ENCODE results near the gene NKD1. TPM values are rescaled to one million over a fixed set of nuclear protein-coding genes. Genes with fewer than 3 reads are reported as not detected.

NKD1 gene
- total and polyA plus RNA-seq, 2 of the 8 experiments (the other 6 are each of a cell fraction or from before 2014, with no cell fraction given) = 0.70 to 4.5 TPM

DNA sequence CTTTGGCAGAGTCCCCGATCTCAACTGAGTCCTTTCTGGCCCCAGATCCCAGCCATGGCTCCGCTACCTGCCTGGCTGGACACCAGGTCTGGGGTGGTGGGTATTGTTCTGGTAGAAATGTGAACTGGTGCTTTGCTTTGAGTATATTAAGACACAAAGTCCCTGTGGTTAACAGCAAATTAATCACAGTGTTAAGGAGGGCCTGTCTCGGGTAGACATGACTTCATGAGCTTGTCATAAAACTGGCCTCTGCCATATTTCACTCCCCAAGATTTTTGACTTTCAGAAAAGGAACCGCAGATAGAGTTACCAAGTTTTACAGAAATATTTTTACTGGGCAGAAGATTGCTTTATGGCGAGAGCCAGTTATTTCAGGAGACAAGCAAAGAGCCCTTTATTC, 19.5 kb downstream of the NKD1 start:
- FAIRE-seq (no peak), DNase-seq (ENCODE audit: low read depth in 1 of 2, low spot score in 2 of 2) (no peak)
- Histone ChIP-seq H3K56ac (replicated peaks; ENCODE audit: insufficient read length, low read depth, low read length) (no peak overlapping the region), H3K9me3 (ENCODE audit: insufficient read depth in 2 of 2, low read depth in 1 of 2, low read length in 1 of 2) (no peaks in the 10 kb centered on the region), H2BK20ac (ENCODE audit: low read length) (no peak overlapping the region), H2BK12ac (ENCODE audit: low read depth, low read length) (no peak overlapping the region), H3K4me3 (ENCODE audit: extremely low read depth in 1 of 4, insufficient read depth in 2 of 4, low read depth in 3 of 4, low read length in 4 of 4) (no peak overlapping the region), H2AFZ (ENCODE audit: low read length) (no peak overlapping the region), H4K8ac (ENCODE audit: extremely low read depth, insufficient read depth, low read length) (no peak overlapping the region), H2BK5ac (ENCODE audit: low read depth, low read length) (no peak overlapping the region), H3K23me2 (ENCODE audit: low read depth, low read length) (no peaks in the 10 kb centered on the region), H3K27me3 (replicated peaks in 1 of 4; ENCODE audit: control insufficient read depth in 3 of 4, extremely low read depth in 1 of 4, insufficient read depth in 3 of 4, low read length in 3 of 4) (no peaks in the 10 kb centered on the region), H3K4me1 (replicated peaks in 1 of 4; ENCODE audit: control insufficient read depth in 3 of 4, insufficient read depth in 4 of 4, low read length in 3 of 4) (peaks cover 0 to 5% (median 1%) of the 10 kb centered on the region in 4 experiments; a peak in 1 of 7 replicates), H4K5ac (ENCODE audit: insufficient read length, low read depth, low read length) (no peak overlapping the region), H3K36me3 (ENCODE audit: control insufficient read depth in 2 of 4, insufficient read depth in 4 of 4, low read length in 3 of 4) (no peaks in the 10 kb centered on the region), H3K23ac (ENCODE audit: insufficient read length) (no peak overlapping the region), H2BK120ac (replicated peaks; ENCODE audit: low read depth, low read length) (no peak overlapping the region), H4K91ac (replicated peaks; ENCODE audit: insufficient read length, low read length) (no peak overlapping the region), H3K79me1 (ENCODE audit: low read depth, low read length) (no peaks in the 10 kb centered on the region), H3K4ac (replicated peaks; ENCODE audit: insufficient read length, low read depth, low read length) (no peak overlapping the region), H2BK15ac (ENCODE audit: low read length) (no peak overlapping the region), H4K20me1 (replicated peaks in 1 of 2; ENCODE audit: control insufficient read depth in 1 of 2, insufficient read depth in 2 of 2, low read length in 2 of 2) (no peaks in the 10 kb centered on the region), H2AK5ac (ENCODE audit: low read depth, low read length) (no peak overlapping the region), H3K18ac (ENCODE audit: extremely low read depth, low read length) (no peak overlapping the region), H3K27ac (ENCODE audit: low read depth, low read length) (no peak overlapping the region), H3K9ac (replicated peaks in 1 of 4; ENCODE audit: extremely low read depth in 1 of 4, low read depth in 3 of 4, low read length in 3 of 4) (no peak overlapping the region), H3K4me2 (ENCODE audit: insufficient read depth in 1 of 2, low read depth in 2 of 2, low read length in 2 of 2) (no peak overlapping the region), H3K14ac (ENCODE audit: insufficient read length) (no peak overlapping the region), H3K79me2 (ENCODE audit: control insufficient read depth in 1 of 2, insufficient read depth in 2 of 2, low read length in 2 of 2) (no peaks in the 10 kb centered on the region)
- ChIA-PET CTCF (ENCODE audit: partially characterized antibody) (interaction anchor here (0.8 to 2.1 kb wide), 4 partner anchors 10 to 43 kb away, joined by 3 to 7 read pairs (median 4); no protein-coding TSS in a partner anchor), POLR2A (ENCODE audit: partially characterized antibody) (no interaction called here)
- no peak for TF ChIP-seq HDAC2 (IDR thresholded peaks at IDR 0.05; ENCODE audit: borderline replicate concordance in 1 of 2, low read depth in 2 of 2, low read length in 2 of 2)
- TF ChIP-seq JUND (IDR thresholded peaks at IDR 0.05; ENCODE audit: low read length) = no peak
- TF ChIP-seq NRF1 (IDR thresholded peaks at IDR 0.05; ENCODE audit: low read depth, low read length) = no peak
- TF ChIP-seq EGR1 (IDR thresholded peaks at IDR 0.05; ENCODE audit: borderline replicate concordance, low read depth, low read length) = no peak
- no peak for TF ChIP-seq YY1 (IDR thresholded peaks at IDR 0.05; ENCODE audit: low read depth, low read length)
- no peak for TF ChIP-seq POLR2A (IDR thresholded peaks at IDR 0.05; ENCODE audit: control extremely low read depth in 1 of 2, low read depth in 2 of 2, low read length in 2 of 2)
- no peak for TF ChIP-seq CEBPB (IDR thresholded peaks at IDR 0.05; ENCODE audit: low read depth, low read length)
- TF ChIP-seq EP300 (IDR thresholded peaks at IDR 0.05; ENCODE audit: borderline replicate concordance in 1 of 2, low read depth in 2 of 2, low read length in 2 of 2) = no peak
- 90% methylated on average over 4 of the region's 5 CpGs; no CpG with 5 or more reads in 1 of the 2 experiments for WGBS, 2 experiments (ENCODE audit: extremely low coverage in 1 of 2, insufficient coverage in 1 of 2, insufficient read length in 1 of 2, insufficient replicate concordance in 2 of 2, low coverage in 1 of 2, low lambda C conversion rate in 2 of 2, missing lambda C conversion rate in 1 of 2)

All from H1 (cell line).